Upper lobe of right lung (tissue), 1 donor: Measurements from ENCODE around the gene STYXL1. TPM values are rescaled to one million over a fixed set of nuclear protein-coding genes. Genes with fewer than 3 reads are reported as not detected.
A peak's percentile ranks its signal among the peaks of the same experiment; 100 is the strongest.
"Not testable (repeated sequence)": the region's sequence is repeated elsewhere in the genome, so short reads cannot be mapped to it uniquely, and the experiment has no call there.

Source experiments
- ATAC-seq: fragments of 200-7000 bp; cut with Tn5 transposase; one replicate; pipeline ENCODE4 v1.9.1; 2020; ENCODE audit warnings: mild to moderate bottlenecking, moderate library complexity
- DNase-seq: peaks from one replicate; pipeline ENCODE4 v3.0.0-alpha.2; 2020
- H3K27ac ChIP-seq: fragments of 200-600 bp; one replicate; pipeline ENCODE4 v1.8.0; 2022
- H3K27me3 ChIP-seq: fragments of 200-600 bp; one replicate; pipeline ENCODE4 v1.8.0; 2022; ENCODE audit warnings: mild to moderate bottlenecking
- H3K36me3 ChIP-seq: fragments of 200-600 bp; one replicate; pipeline ENCODE4 v1.8.0; 2022
- H3K4me1 ChIP-seq: fragments of 200-600 bp; one replicate; pipeline ENCODE4 v1.8.0; 2022
- H3K4me3 ChIP-seq: fragments of 200-600 bp; one replicate; pipeline ENCODE4 v1.8.0; 2022; ENCODE audit warnings: mild to moderate bottlenecking
- H3K9me3 ChIP-seq: fragments of 200-600 bp; one replicate; pipeline ENCODE4 v1.8.0; 2022
- intact Hi-C: fragments of 100-400 bp; cut with DNase I; formaldehyde crosslinking; loops from one replicate; pipeline ENCODE4 v1.11.0; 2022
- long read RNA-seq: library from polyadenylated mRNA; unstranded; transcript quantifications from one replicate; pipeline ENCODE4 v2.0.0, GENCODE V29; 2021
- total RNA-seq: library from RNA; stranded (reverse); fragmentation: NEBNext Ultra II Directional; extraction: Animal tissue kit (Norgen Biotek cat#: 25700); gene quantifications from one replicate; pipeline ENCODE4 v1.2.1, GENCODE V29; 2021
- TF ChIP-seq, protein P1 (sequence below): fragments of 200-600 bp; IDR thresholded peaks from one replicate; pipeline ENCODE4 v1.8.0; 2022; ENCODE audit warnings: antibody characterized with exemption
- donor health status: DM: no; HTN: yes; CAD: no; lungs with severe emphysema.

Gene STYXL1, protein sequence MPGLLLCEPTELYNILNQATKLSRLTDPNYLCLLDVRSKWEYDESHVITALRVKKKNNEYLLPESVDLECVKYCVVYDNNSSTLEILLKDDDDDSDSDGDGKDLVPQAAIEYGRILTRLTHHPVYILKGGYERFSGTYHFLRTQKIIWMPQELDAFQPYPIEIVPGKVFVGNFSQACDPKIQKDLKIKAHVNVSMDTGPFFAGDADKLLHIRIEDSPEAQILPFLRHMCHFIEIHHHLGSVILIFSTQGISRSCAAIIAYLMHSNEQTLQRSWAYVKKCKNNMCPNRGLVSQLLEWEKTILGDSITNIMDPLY
- 20.9 TPM for total RNA-seq
- long read RNA-seq, partial matches to known transcripts, result 0 of 5 reads
- long read RNA-seq, other reads (novel, unspliced or antisense), result 3 of 5 reads

DNA sequence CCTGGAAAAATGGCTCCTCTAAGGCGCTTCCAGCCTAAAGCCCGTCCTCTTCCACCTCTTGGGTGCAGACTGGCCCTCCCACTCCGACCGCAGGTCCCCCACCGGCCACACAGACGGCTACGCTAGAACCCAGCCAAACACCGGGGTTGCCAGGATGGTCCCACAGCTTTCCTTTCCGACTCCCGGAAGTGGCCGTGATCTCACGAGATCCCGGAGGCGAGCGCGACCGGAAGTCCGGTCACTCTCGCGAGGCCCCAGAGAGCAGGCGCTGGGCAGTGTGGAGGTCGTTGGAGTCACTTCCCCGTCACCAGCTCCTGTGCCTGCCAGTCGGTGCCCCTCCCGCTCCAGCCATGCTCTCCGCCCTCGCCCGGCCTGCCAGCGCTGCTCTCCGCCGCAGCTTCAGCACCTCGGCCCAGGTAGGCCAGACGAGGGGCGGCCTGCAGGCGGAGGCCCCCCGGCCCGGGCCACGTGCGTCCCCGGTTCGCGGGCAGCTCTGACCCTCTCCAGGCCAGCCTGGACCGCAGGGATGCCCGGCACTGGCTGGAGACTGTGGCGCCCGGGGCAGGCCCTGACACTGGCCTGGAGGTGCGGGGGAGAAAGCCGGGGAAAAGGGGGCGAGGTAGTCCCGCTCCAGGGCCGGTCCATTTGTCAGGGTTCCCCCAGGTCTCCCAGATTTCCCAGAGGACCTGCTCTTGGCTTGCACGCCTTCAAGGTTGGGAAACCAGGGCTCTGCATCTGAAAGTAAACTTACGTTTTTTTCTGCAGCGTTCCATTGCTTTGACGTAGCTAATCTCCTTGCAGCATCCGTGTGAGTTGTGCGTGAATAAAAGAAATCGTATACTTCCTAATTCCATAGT is at the start of gene STYXL1, which contains the start of gene MDH2:
Gene STYXL1 (minus strand): TSS at position 190 of the 857 bp plus-strand sequence. CDS start 17,477 bp downstream, outside the sequence.
Gene MDH2 (plus strand): TSS at position 296 of the 857 bp plus-strand sequence. CDS start 55 bp downstream, at position 351.
- Histone ChIP-seq H3K27ac (peak within 1 kb of the TSS; percentile 97), H3K36me3 (peaks cover 8% of the 10 kb centered on the region), H3K4me3 (peak within 1 kb of the TSS; percentile 94), H3K27me3 (no peaks in the 10 kb centered on the region), H3K9me3 (no peaks in the 10 kb centered on the region), H3K4me1 (peaks cover 27% of the 10 kb centered on the region)
- DNase-seq, result peak; percentile 97
- intact Hi-C loops, result no loop called here
- ATAC-seq, result peak; percentile 98
- TF ChIP-seq, protein P1, sequence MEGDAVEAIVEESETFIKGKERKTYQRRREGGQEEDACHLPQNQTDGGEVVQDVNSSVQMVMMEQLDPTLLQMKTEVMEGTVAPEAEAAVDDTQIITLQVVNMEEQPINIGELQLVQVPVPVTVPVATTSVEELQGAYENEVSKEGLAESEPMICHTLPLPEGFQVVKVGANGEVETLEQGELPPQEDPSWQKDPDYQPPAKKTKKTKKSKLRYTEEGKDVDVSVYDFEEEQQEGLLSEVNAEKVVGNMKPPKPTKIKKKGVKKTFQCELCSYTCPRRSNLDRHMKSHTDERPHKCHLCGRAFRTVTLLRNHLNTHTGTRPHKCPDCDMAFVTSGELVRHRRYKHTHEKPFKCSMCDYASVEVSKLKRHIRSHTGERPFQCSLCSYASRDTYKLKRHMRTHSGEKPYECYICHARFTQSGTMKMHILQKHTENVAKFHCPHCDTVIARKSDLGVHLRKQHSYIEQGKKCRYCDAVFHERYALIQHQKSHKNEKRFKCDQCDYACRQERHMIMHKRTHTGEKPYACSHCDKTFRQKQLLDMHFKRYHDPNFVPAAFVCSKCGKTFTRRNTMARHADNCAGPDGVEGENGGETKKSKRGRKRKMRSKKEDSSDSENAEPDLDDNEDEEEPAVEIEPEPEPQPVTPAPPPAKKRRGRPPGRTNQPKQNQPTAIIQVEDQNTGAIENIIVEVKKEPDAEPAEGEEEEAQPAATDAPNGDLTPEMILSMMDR, result no peak

DNA sequence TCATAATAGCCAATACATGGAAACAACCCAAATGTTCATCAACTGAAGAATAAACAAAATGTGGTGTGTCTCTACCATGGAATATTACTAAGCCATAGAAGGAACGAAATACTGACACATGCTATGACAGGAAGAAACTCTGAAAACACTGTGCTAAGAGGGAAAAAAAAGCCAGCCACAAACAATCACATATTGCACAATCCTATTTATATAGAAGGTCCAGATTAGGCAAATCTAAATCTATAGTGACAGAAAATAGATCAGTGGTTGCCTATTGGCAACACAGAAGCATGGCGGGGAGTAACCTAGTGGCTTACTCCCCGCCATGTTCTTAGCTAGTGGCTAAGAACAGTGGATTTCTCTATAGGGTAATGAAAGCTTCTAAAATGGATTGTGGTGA is 48.1 kb upstream of the STYXL1 start:
- H3K4me1 ChIP-seq, result no peaks in the 10 kb centered on the region
- intact Hi-C loops, result no loop called here
- no peaks in the 10 kb centered on the region for H3K36me3 ChIP-seq
- TF ChIP-seq, protein P1, result no peak
- H3K27ac ChIP-seq, result no peak overlapping the region
- H3K4me3 ChIP-seq, result no peak overlapping the region
- DNase-seq (no peak), ATAC-seq (no peak)
- H3K27me3 ChIP-seq, result no peaks in the 10 kb centered on the region
- H3K9me3 ChIP-seq, result no peaks in the 10 kb centered on the region

DNA sequence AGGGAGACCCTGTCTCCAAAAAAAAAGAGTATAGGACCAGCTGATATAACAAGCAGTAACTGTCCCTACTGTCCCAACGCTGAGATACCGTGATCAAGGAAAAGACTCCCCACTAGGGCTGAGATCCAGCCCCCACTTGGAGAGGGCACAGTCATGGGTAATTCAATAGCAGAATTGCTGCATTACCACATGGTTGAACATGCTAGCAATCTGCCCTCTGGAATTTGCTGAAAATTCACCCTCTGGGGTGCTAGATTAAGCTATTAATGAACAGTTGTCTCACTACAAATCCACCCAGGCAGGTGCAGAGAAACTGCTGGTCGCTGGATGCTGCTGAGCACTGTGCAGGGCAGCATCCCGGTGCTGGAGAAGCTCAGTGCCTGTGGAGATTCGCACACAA is 46.5 kb upstream of the STYXL1 start:
- H3K36me3 ChIP-seq, ATAC-seq, intact Hi-C loops: not testable (repeated sequence)

DNA sequence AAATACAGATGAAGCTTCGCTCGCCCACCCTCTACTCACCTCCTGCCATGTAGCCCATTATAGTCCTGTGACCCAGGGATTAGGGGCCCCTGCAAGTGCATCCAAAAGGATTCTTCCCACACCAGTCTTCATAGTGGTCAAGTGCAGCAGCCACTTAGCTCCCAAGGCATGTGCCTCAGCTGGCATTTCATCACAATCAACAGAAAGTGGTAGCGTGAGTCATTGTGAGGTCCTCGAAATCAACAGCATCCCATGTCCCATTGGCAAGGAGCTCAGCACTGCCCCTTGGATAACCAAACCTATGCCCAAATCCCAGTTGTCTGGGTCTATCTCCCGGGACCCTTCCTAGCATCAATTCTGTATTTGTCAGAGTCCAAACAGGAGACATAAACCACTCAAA is 45.7 kb upstream of the STYXL1 start:
- H3K27me3 ChIP-seq, H3K4me1 ChIP-seq, intact Hi-C loops, H3K36me3 ChIP-seq, ATAC-seq, H3K9me3 ChIP-seq, H3K4me3 ChIP-seq, H3K27ac ChIP-seq, DNase-seq: not testable (repeated sequence)

More for the DNA sequence above, 46.5 kb upstream of the STYXL1 start:
- H3K9me3 ChIP-seq, H3K27ac ChIP-seq, H3K4me3 ChIP-seq, DNase-seq, H3K27me3 ChIP-seq, H3K4me1 ChIP-seq: not testable (repeated sequence)

DNA sequence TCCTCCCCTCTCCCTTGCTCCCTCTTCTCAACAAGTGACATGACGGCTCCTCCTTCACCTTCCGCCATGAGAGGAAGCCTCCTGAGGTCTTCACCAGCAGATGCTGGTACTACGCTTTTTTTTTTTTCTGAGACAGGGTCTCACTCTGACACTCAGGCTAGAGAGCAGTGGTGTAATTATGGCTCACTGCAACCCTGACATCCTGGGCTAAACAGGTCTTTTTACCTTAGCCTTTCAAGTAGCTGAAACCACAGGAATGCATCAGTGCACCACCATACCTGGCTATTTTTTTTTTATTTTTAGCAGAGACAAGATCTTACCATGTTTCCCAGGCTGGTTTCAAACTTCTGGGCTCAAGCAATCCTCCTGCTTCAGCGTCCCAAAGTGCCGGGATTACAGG is 43.7 kb upstream of the STYXL1 start:
- Histone ChIP-seq H3K27me3 (no peaks in the 10 kb centered on the region), H3K4me3 (no peak overlapping the region), H3K9me3 (no peaks in the 10 kb centered on the region), H3K36me3 (no peaks in the 10 kb centered on the region), H3K4me1 (no peaks in the 10 kb centered on the region), H3K27ac (no peak overlapping the region)
- intact Hi-C loops, result no loop called here
- TF ChIP-seq, protein P1, result no peak
- DNase-seq (no peak), ATAC-seq (no peak)

DNA sequence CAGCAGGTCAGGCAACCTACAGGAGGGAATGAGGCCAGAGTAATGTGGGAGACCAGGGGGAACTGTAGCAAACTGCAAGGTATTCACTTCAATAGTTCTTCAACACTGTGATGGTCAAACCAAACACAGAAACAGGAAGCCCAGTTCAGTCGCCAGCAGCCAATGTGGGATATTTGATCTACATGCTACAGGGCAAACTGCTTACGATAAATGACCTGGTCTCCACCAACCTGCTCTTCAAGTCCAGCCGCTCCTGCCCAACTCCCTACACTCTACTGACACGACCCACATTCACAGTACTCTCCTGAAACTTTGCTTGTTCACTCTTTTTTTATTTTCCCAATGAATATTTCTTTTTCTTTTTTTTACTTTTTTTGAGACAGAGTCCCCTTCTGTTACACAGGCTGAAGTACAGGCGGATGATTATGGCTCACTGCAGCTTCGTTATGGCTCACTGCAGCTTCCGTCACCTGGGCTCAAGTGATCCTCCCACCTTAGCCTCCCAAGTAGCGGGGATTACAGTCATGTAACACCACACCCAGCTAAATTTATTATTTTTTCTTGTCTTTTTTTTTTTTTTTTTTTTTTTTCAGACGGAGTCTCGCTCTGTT is 42.2 kb upstream of the STYXL1 start:
- H3K27ac ChIP-seq, result no peak overlapping the region
- no peak for ATAC-seq

DNA sequence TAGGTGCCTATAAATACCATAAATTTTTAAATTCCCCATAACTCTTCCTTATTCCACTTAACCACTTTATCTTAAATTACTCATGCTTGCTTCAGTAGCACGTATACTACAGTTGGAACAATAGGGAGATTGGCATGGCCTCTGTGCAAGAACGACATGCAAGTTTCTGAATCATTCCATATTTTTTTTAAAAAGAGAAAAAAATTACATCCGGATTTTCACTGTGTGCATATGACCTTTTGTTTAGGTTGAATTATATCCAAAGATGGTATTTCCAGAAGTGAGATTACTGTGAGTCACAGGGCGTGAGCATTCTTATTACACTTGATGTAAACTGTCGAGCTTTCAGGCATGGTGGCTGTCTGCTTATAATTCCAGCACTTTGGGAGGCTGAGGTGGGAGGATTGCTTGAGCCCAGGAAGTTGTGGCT is 39.6 kb upstream of the STYXL1 start:
- H3K27ac ChIP-seq, H3K27me3 ChIP-seq, H3K9me3 ChIP-seq, DNase-seq, intact Hi-C loops, ATAC-seq, H3K36me3 ChIP-seq, H3K4me1 ChIP-seq, H3K4me3 ChIP-seq: not testable (repeated sequence)

More for the DNA sequence above, 42.2 kb upstream of the STYXL1 start:
- Histone ChIP-seq H3K27me3 (no peaks in the 10 kb centered on the region), H3K4me3 (no peak overlapping the region), H3K9me3 (no peaks in the 10 kb centered on the region), H3K36me3 (no peaks in the 10 kb centered on the region), H3K4me1 (no peaks in the 10 kb centered on the region)
- intact Hi-C loops, result no loop called here
- DNase-seq, result no peak
- TF ChIP-seq, protein P1, result no peak
